Fibroblast of mammary gland (primary cell): ENCODE results near the gene ZNF334.

ENCODE experiments used
- DNase-seq: peaks from one replicate; pipeline ENCODE4 v3.0.0-alpha.2; 2010; ENCODE audit warnings: low read depth
- H3K4me3 ChIP-seq: 2 replicates; pipeline ENCODE4 v1.5.1; 2011; ENCODE audit warnings: low read depth, mild to moderate bottlenecking, low read length, moderate library complexity; ENCODE audit not compliant: control insufficient read depth
- CTCF ChIP-seq: conservative IDR thresholded peaks from 2 replicates; pipeline ENCODE4 v1.5.1; 2011; ENCODE audit warnings: low read depth, low read length, inconsistent platforms; ENCODE audit not compliant: control insufficient read depth, insufficient read depth

The ZNF334 gene

GRCh38 chr20:46491354-46491753 lies 22.0 kb downstream of the ZNF334 start:
- no peak for TF ChIP-seq CTCF
- H3K4me3 ChIP-seq = no peak overlapping the region
- DNase-seq = no peak

DNA sequence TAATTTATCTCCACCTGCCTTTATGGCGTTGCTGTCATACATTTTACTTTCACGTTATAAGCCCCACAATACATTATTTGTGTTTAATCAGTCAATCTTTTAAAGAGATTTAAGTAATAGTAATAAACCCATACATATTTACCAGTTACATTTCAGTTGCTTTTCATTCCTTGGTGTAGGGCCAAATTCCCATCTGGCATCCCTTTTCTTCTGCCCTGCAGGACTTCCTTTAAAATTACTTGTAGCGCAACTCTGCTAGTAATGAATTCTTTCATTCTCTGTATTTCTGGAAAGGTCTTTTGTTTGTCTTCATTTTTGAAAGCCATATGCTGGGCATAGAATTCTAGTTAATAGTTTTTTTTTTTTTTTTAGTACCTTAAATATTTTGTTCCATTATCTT lies 24.9 kb downstream of the ZNF334 start:
- TF ChIP-seq CTCF = no peak
- H3K4me3 ChIP-seq = no peak overlapping the region
- DNase-seq = no peak

GRCh38 chr20:46487628-46488027 lies 25.7 kb downstream of the ZNF334 start:
- H3K4me3 ChIP-seq = no peak overlapping the region
- TF ChIP-seq CTCF = no peak
- DNase-seq = no peak

DNA sequence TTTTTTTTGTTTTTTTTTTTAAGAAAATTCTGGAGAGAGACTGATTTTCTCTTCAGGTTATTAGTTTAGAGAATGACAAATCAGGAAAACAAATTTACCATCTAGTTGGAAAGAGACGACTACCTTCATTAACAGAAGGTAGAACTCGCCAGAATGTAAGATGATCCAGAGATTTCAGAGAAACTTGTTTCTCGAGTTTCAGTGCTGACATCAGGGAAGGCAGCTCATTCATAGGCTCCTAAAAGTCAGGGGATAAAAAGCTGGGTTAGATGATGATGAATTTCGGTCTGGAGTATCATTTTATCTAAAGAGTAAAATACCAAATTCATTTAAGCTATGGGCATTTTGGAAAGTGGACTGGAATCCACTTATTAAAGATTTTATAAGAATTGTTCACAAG lies 27.9 kb downstream of the ZNF334 start:
- no peak overlapping the region for H3K4me3 ChIP-seq
- no peak for TF ChIP-seq CTCF
- no peak for DNase-seq

DNA sequence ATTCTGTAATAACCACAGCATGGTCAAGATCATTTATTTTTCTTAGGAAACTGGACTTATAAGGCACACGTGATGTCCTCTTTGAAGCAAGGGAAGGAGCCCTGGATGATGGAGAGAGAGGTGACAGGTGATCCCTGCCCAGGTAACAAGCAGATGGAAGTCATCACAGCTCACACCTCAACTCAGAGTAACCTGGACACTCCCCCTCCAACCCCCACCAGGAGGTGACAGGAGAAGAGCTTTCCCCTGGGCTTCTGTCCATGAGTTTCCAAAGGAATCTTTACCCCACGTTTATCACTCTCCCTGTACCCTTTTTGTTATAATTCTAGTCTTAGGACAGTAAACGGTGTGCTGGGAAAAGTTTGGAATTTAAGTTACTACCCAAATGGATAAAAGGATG lies 28.4 kb downstream of the ZNF334 start:
- no peak overlapping the region for H3K4me3 ChIP-seq
- TF ChIP-seq CTCF = no peak

DNA sequence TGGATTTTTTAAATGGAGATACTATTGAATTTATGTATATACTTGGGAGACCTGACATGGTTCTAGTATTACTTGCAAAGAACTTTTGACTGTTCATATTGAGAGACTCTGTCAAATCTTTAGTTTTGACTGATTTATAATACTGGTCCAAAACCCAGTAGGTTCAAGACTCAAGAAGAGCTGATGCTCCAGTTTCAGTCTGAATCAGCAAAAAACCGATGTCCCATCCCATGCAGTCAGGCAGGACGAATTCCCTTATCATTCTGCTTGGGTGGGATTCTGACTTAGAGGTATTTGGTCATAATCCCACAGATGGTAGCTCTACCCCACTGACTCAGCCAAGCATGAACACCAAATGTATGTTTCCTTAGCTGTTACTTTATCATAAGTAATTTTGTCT lies 29.5 kb downstream of the ZNF334 start:
- H3K4me3 ChIP-seq = no peak overlapping the region
- DNase-seq = no peak
- no peak for TF ChIP-seq CTCF

More for the DNA sequence above, 28.4 kb downstream of the ZNF334 start:
- no peak for DNase-seq

- H3K4me3 ChIP-seq = no peak overlapping the region
- DNase-seq = no peak
- TF ChIP-seq CTCF = no peak
Observed at GRCh38 chr20:46482864-46483263, 30.5 kb downstream of the ZNF334 start.
